Measurements from ENCODE around the gene TXNRD2.

Gene TXNRD2

GRCh38 chr22:19859861-19860510, 81.6 kb downstream of the TXNRD2 start:
- peaks cover 6 to 11% of the 10 kb centered on the region in 2 donors for H3K4me1 Mint-ChIP-seq (ENCODE audit: low read depth in 2 of 2)
- DNase-seq (no peak), ATAC-seq (replicated peaks) (no peak)
- H3K27me3 Mint-ChIP-seq: no peaks in the 10 kb centered on the region
- no peak overlapping the region for H3K4me3 Mint-ChIP-seq
- H3K27ac Mint-ChIP-seq: no peak overlapping the region
- H3K36me3 Mint-ChIP-seq (ENCODE audit: insufficient read depth): peaks cover 2% of the 10 kb centered on the region
- no peaks in the 10 kb centered on the region for H3K9me3 Mint-ChIP-seq

- H3K9me3 Mint-ChIP-seq: no peaks in the 10 kb centered on the region
- H3K27ac Mint-ChIP-seq: peak overlapping the region; percentile 33 to 92
- DNase-seq: no peak
- ATAC-seq (replicated peaks): no peak
- H3K4me1 Mint-ChIP-seq (ENCODE audit: low read depth in 2 of 2): peaks cover 24 to 26% of the 10 kb centered on the region in 2 donors
- H3K4me3 Mint-ChIP-seq: no peak overlapping the region
- H3K27me3 Mint-ChIP-seq: no peaks in the 10 kb centered on the region
- H3K36me3 Mint-ChIP-seq (ENCODE audit: insufficient read depth): peaks cover 8% of the 10 kb centered on the region
Observed at GRCh38 chr22:19857382-19857781, 84.2 kb downstream of the TXNRD2 start.

DNA sequence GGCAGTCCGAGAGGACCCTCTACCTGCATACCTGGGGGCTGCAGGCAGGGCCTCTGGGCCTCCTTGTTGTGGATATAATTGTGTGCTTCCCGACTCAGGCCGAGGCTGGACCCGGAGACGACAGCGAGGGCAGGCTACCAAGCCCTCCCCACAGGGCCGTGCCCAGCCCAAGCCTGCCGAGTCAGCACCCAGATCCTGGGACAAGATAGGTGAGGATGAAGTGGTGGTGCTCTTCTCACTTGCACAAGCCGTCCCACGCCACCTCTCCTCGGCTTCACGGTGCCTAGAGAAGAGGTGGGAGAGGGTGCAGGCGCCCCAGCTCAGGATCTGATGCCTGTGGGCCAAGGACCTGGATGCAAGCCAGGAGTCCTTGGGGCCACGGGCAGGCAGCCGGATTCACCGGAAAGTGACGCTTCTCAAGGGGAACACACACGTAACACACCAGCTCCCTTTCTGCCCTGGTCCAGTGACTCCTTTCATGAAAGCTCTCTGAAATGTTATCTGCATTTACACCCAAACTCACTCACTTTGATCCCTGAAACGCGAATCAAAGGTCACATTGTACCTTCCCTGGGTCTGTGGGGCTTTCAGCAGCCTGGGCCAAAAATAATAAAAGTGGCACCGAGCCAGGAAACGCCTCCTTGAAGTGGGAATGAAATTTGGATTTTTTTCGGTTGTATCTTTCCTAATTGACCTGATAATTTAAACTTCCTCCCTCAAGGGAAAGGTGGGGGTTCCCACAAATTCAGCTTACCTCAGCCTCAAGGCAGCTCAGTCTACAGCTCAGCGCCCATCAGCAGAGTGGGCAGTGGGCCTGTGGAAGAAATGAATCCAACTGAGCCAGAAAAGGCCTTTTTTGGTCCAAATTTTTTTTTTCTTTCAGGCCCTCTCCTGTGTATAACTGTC, 85.9 kb downstream of the TXNRD2 start:
- ATAC-seq (replicated peaks) (peak; percentile 20), DNase-seq (peak in 1 of 3 experiments; percentile 21)
- Mint-ChIP-seq H3K27me3 (no peaks in the 10 kb centered on the region), H3K36me3 (ENCODE audit: insufficient read depth) (peaks cover 12% of the 10 kb centered on the region), H3K4me1 (ENCODE audit: low read depth in 2 of 2) (peaks cover 30 to 31% of the 10 kb centered on the region in 2 donors), H3K27ac (peak overlapping the region; percentile 92 to 94), H3K4me3 (peak overlapping the region; percentile 96 to 97), H3K9me3 (no peaks in the 10 kb centered on the region)

DNA sequence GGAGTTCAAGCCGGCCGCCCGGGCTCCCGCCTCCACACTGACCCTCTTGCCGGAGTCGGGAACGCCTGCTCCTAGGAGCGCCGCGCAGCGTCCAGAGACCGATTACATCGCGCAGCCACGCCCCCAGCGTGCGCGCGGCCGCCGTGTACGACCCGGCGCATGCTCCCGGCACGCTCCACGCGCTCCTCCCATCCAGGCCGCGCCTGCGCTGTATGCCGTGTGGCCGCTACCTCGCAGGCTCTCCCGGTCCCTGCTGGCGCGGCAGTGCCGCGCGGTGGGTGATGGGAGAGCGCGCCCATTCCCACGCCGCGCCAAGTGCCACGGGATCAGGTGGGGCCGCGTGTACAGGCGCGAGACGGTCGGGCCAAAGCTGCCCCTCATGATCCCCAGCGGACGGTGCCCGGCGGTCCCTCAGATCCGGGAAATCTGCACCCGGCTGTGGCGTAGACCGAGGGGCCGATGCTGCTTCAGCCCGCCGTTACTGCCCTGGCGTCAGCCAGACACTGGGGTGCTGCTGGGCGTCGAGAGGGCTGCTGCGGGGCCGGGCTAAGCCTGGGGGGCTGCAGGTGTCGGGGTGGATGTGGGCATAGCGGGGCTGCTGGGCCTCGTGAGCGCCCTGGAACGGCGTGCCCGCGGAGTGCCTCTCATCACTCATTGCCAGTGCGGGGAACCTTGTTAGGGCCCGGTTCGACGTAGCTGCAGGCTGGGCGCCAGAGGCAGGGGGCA, 86.7 kb downstream of the TXNRD2 start, which contains the start of the genes GNB1L and RTL10:
Gene GNB1L (minus strand): TSS at position 97 of the 726 bp plus-strand sequence. CDS start 33,519 bp downstream, outside the sequence.
Gene RTL10 (minus strand): TSS at position 97 of the 726 bp plus-strand sequence. CDS start 2,613 bp downstream, outside the sequence.
- H3K9me3 Mint-ChIP-seq: no peaks in the 10 kb centered on the region
- no peaks in the 10 kb centered on the region for H3K27me3 Mint-ChIP-seq
- peak within 1 kb of the TSS; percentile 92 to 94 for H3K27ac Mint-ChIP-seq
- DNase-seq (peak; percentile 92 to 95 (median 92)), ATAC-seq (replicated peaks) (peak; percentile 90)
- peak within 1 kb of the TSS; percentile 96 to 97 for H3K4me3 Mint-ChIP-seq
- H3K4me1 Mint-ChIP-seq (ENCODE audit: low read depth in 2 of 2): peaks cover 35 to 39% of the 10 kb centered on the region in 2 donors
- H3K36me3 Mint-ChIP-seq (ENCODE audit: insufficient read depth): peaks cover 12% of the 10 kb centered on the region

GRCh38 chr22:19853879-19854777, 87.5 kb downstream of the TXNRD2 start:
- H3K4me1 Mint-ChIP-seq (ENCODE audit: low read depth in 2 of 2): peaks cover 35 to 40% of the 10 kb centered on the region in 2 donors
- H3K27me3 Mint-ChIP-seq: no peaks in the 10 kb centered on the region
- peak overlapping the region; percentile 96 to 97 for H3K4me3 Mint-ChIP-seq
- no peak for ATAC-seq (replicated peaks)
- peaks cover 17% of the 10 kb centered on the region for H3K36me3 Mint-ChIP-seq (ENCODE audit: insufficient read depth)
- H3K27ac Mint-ChIP-seq: peak overlapping the region; percentile 92 to 94
- DNase-seq: peak in 1 of 3 experiments; percentile 10
- no peaks in the 10 kb centered on the region for H3K9me3 Mint-ChIP-seq

DNA sequence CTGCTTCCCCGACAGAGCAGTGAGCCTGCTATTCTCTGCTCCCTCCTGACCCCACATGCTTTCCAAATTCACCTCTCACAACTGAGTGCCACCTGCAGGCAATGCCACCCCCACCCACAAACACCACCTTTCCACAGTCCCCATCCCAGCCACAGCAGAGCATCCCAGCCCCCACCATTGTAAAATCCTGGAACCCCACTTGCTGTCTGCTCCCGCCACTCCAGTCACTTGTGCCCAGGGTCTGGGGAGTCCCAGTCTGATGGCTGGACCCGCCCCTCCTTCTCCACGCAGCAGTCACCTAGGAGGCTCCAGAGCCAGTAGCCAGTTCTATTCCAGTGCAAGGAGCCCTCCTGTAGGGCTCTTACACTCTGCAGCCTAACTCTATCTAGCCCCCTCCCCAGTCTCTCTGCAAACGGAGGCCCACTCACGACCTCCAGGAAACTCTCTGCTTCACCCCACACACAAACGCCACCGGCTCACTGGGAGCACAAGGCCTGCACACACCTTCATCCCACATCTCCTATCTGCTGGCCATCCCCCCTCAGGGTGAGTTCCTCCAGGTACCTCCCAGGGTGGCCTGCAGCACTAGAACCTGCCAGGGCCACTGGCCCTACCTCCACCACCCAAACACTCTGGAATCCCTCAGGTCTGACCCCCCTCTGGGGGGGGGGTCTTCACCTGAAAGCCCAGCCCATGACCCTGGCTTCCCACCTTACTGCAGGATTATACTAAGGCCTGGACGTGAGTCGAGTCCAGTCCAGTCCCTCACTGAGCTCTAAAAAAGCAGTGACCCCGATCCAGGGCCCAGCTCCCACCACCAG, 88.3 kb downstream of the TXNRD2 start:
- Mint-ChIP-seq H3K4me1 (ENCODE audit: low read depth in 2 of 2) (peaks cover 38 to 40% of the 10 kb centered on the region in 2 donors), H3K27me3 (no peaks in the 10 kb centered on the region), H3K9me3 (no peaks in the 10 kb centered on the region), H3K27ac (peak overlapping the region; percentile 92 to 94), H3K36me3 (ENCODE audit: insufficient read depth) (peaks cover 17% of the 10 kb centered on the region), H3K4me3 (peak overlapping the region; percentile 96 to 97)
- DNase-seq (no peak), ATAC-seq (replicated peaks) (no peak)

DNA sequence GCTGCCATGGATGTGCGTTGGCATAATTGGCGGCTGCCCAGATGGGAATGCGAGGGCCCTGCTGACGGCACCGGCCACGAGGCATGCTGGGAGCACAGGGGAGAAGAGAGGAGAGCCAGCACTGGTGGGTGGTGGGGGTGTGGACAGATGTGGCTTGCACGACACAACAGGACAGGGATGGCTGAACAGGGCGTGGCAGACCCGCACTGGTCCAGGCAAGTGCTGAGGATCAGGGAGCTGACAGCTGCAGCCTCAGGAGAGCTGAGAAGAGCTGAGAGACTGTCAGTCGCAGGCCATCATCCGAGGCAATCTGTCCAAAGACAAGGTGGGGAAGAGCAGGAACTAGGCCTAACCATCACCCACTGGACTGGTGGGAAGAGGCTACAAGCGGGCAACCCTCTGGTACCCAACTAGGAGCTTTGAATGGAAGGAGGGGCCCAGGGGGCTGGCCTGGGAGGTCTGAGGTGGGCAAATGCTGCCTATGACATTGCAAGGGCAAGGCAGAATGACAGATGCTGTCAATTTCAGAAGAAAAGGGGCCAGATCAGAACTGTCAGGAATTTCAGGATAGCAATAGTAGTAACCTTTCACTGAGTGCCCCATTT, 89.3 kb downstream of the TXNRD2 start:
- Mint-ChIP-seq H3K9me3 (no peaks in the 10 kb centered on the region), H3K27me3 (no peaks in the 10 kb centered on the region), H3K36me3 (ENCODE audit: insufficient read depth) (peaks cover 15% of the 10 kb centered on the region), H3K4me1 (ENCODE audit: low read depth in 2 of 2) (peaks cover 38 to 42% of the 10 kb centered on the region in 2 donors), H3K27ac (peak overlapping the region in 1 of 2 donors; percentile 94), H3K4me3 (peak overlapping the region; percentile 96 to 97)
- DNase-seq (no peak), ATAC-seq (replicated peaks) (no peak)

GRCh38 chr22:19851291-19852176, 90.1 kb downstream of the TXNRD2 start:
- Mint-ChIP-seq H3K4me1 (ENCODE audit: low read depth in 2 of 2) (peaks cover 39% of the 10 kb centered on the region in 2 donors), H3K4me3 (peak overlapping the region in 1 of 2 donors; percentile 96), H3K9me3 (no peaks in the 10 kb centered on the region), H3K27me3 (no peaks in the 10 kb centered on the region), H3K36me3 (ENCODE audit: insufficient read depth) (peaks cover 17% of the 10 kb centered on the region), H3K27ac (no peak overlapping the region)
- ATAC-seq (replicated peaks) (no peak), DNase-seq (no peak)

GRCh38 chr22:19850763-19851109, 90.9 kb downstream of the TXNRD2 start:
- H3K9me3 Mint-ChIP-seq: no peaks in the 10 kb centered on the region
- no peaks in the 10 kb centered on the region for H3K27me3 Mint-ChIP-seq
- DNase-seq (no peak), ATAC-seq (replicated peaks) (no peak)
- no peak overlapping the region for H3K4me3 Mint-ChIP-seq
- peaks cover 34 to 35% of the 10 kb centered on the region in 2 donors for H3K4me1 Mint-ChIP-seq (ENCODE audit: low read depth in 2 of 2)
- peaks cover 20% of the 10 kb centered on the region for H3K36me3 Mint-ChIP-seq (ENCODE audit: insufficient read depth)
- peak overlapping the region in 1 of 2 donors; percentile 57 for H3K27ac Mint-ChIP-seq

DNA sequence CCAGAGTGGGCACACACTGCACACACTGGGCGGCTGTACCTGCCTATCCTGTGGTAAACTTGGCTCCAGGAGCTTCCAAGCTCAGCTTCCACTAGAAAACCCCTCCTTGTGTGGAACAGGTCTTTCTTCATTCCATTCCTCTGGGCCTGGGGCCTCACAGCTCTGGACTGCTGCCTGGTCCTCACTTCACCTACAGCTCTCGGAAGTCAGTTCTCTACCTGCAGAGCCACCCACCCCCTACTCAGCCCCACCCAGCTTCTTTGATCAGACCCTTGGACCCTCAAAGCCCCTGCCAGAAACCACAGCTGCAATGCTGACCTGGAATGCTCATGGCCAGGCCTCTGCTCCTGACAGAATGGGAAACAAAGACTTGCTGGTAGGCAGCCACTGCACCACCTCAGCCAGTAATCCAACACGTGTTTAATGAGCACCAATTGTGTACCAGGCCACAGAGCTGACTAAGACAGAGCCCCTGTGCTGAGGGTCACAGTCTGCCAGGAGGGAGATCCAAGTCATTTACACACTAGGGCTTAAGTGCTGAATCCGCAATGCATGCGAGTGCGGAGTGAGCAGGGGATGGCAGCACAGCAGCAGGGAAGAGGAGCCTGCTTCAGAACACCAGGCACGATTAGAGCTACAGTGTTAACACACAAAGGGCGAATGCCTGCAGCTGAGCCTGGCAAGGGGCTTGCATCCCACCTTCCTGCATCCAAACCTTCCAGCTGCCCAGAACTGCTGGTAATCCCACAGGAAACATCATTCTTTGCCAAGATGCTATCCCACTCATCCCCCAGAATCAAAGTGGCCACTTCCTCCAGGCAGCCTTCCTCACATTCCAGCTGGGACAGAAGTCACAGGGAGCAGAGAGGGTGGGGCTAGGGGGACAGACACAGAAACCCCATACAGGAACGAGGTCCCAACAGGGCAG, 91.5 kb downstream of the TXNRD2 start:
- Mint-ChIP-seq H3K27me3 (no peaks in the 10 kb centered on the region), H3K36me3 (ENCODE audit: insufficient read depth) (peaks cover 20% of the 10 kb centered on the region), H3K9me3 (no peaks in the 10 kb centered on the region), H3K4me3 (no peak overlapping the region), H3K27ac (peak overlapping the region in 1 of 2 donors; percentile 57), H3K4me1 (ENCODE audit: low read depth in 2 of 2) (peaks cover 35% of the 10 kb centered on the region in 2 donors)
- ATAC-seq (replicated peaks): no peak
- DNase-seq: no peak

Measured in effector memory CD8-positive, alpha-beta T cell (primary cell).